Measurements from ENCODE around the gene MYO6.

GRCh38 chr6:75882734-75883133 is 133.7 kb downstream of the MYO6 start:
- TF ChIP-seq, protein P1, sequence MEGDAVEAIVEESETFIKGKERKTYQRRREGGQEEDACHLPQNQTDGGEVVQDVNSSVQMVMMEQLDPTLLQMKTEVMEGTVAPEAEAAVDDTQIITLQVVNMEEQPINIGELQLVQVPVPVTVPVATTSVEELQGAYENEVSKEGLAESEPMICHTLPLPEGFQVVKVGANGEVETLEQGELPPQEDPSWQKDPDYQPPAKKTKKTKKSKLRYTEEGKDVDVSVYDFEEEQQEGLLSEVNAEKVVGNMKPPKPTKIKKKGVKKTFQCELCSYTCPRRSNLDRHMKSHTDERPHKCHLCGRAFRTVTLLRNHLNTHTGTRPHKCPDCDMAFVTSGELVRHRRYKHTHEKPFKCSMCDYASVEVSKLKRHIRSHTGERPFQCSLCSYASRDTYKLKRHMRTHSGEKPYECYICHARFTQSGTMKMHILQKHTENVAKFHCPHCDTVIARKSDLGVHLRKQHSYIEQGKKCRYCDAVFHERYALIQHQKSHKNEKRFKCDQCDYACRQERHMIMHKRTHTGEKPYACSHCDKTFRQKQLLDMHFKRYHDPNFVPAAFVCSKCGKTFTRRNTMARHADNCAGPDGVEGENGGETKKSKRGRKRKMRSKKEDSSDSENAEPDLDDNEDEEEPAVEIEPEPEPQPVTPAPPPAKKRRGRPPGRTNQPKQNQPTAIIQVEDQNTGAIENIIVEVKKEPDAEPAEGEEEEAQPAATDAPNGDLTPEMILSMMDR (IDR thresholded peaks at IDR 0.05): no peak
- no peak for TF ChIP-seq POLR2A (IDR thresholded peaks at IDR 0.05)
- no peak for TF ChIP-seq EP300 (IDR thresholded peaks at IDR 0.05; ENCODE audit: low read depth)
- TF ChIP-seq POLR2AphosphoS5 (IDR thresholded peaks at IDR 0.05): no peak
